PFSK-1 (cell line): ENCODE results near the gene UBE2QL1.

ENCODE experiments used
- POLR2AphosphoS5 ChIP-seq: IDR thresholded peaks from 2 replicates; pipeline ENCODE4 v1.6.1; 2012; ENCODE audit warnings: low read depth, mild to moderate bottlenecking, control low read depth, low read length, moderate library complexity
- REST ChIP-seq, 2 experiments: IDR thresholded peaks; 2 replicates each; pipeline versions ENCODE4 v1.6.1 to v1.8.0; 2011 to 2012; ENCODE audit warnings: low read depth in 2 of 2, low read length in 2 of 2, control low read depth in 1 of 2, inconsistent platforms in 1 of 2, mild to moderate bottlenecking in 1 of 2, moderate library complexity in 1 of 2; ENCODE audit not compliant: insufficient read depth in 1 of 2
- SIN3A ChIP-seq: IDR thresholded peaks from 2 replicates; pipeline ENCODE4 v1.6.1; 2012; ENCODE audit warnings: mild to moderate bottlenecking, low read length, moderate library complexity, borderline replicate concordance; ENCODE audit not compliant: insufficient read depth
- TAF1 ChIP-seq: IDR thresholded peaks from 2 replicates; pipeline ENCODE4 v1.6.1; 2012; ENCODE audit warnings: low read length, control low read depth, borderline replicate concordance; ENCODE audit not compliant: insufficient read depth

- no peak for TF ChIP-seq POLR2AphosphoS5
- TF ChIP-seq REST (IDR thresholded peaks at IDR 0.05; ENCODE audit: insufficient read depth in 1 of 2, low read depth in 2 of 2, low read length in 2 of 2), result no peak
- TF ChIP-seq SIN3A, result no peak
- TF ChIP-seq TAF1, result no peak
Observed at GRCh38 chr5:6505783-6506557, 57.3 kb downstream of the UBE2QL1 start.
